H9 (cell line): ENCODE measurements around the gene C1orf115. TPM values are rescaled to one million over a fixed set of nuclear protein-coding genes. Genes with fewer than 3 reads are reported as not detected.

Source experiments
- DNase-seq: peaks from one replicate; pipeline ENCODE4 v3.0.0-alpha.2; 2017
- H2AFZ ChIP-seq: one replicate; pipeline ENCODE4 v1.6.1; 2013; ENCODE audit warnings: mild to moderate bottlenecking, low read length, control low read depth, moderate library complexity
- H2AK5ac ChIP-seq: 2 replicates; pipeline ENCODE4 v1.6.1; 2013; ENCODE audit warnings: low read length, control low read depth, mixed read lengths; ENCODE audit not compliant: insufficient read length
- H2BK120ac ChIP-seq: one replicate; pipeline ENCODE4 v1.6.1; 2013; ENCODE audit warnings: low read depth, mild to moderate bottlenecking, low read length, control low read depth, inconsistent platforms; ENCODE audit not compliant: poor library complexity, severe bottlenecking
- H2BK12ac ChIP-seq: 2 replicates; pipeline ENCODE4 v1.6.1; 2013; ENCODE audit warnings: low read length, control low read depth, mixed read lengths, low read depth; ENCODE audit not compliant: insufficient read length
- H2BK15ac ChIP-seq: 2 replicates; pipeline ENCODE4 v1.6.1; 2013; ENCODE audit warnings: low read depth, low read length, control low read depth
- H2BK20ac ChIP-seq: one replicate; pipeline ENCODE4 v1.6.1; 2013; ENCODE audit warnings: low read depth, mild to moderate bottlenecking, low read length, control low read depth, inconsistent platforms; ENCODE audit not compliant: poor library complexity, severe bottlenecking
- H2BK5ac ChIP-seq: 2 replicates; pipeline ENCODE4 v1.6.1; 2013; ENCODE audit warnings: low read length, control low read depth, mixed read lengths; ENCODE audit not compliant: insufficient read length
- H3K14ac ChIP-seq: 2 replicates; pipeline ENCODE4 v1.6.1; 2013; ENCODE audit warnings: low read length, control low read depth; ENCODE audit not compliant: insufficient read depth
- H3K18ac ChIP-seq: 2 replicates; pipeline ENCODE4 v1.6.1; 2013; ENCODE audit warnings: low read depth, mild to moderate bottlenecking, mixed read lengths, low read length, control low read depth; ENCODE audit not compliant: insufficient read length
- H3K23ac ChIP-seq: 2 replicates; pipeline ENCODE4 v1.6.1; 2013; ENCODE audit warnings: low read length, control low read depth, mixed read lengths, low read depth; ENCODE audit not compliant: insufficient read length
- H3K23me2 ChIP-seq: 2 replicates; pipeline ENCODE4 v1.6.1; 2013; ENCODE audit warnings: low read depth, mild to moderate bottlenecking, mixed read lengths, low read length, control low read depth; ENCODE audit not compliant: insufficient read length, poor library complexity, severe bottlenecking
- H3K27ac ChIP-seq: 2 replicates; pipeline ENCODE4 v1.5.1; 2013; ENCODE audit warnings: low read length, control low read depth, mixed read lengths, low read depth; ENCODE audit not compliant: insufficient read length
- H3K27me3 ChIP-seq: 2 replicates; pipeline ENCODE4 v1.6.1; 2013; ENCODE audit warnings: low read length, control low read depth, inconsistent platforms; ENCODE audit not compliant: insufficient read depth
- H3K4ac ChIP-seq: 2 replicates; pipeline ENCODE4 v1.6.1; 2013; ENCODE audit warnings: low read depth, mild to moderate bottlenecking, control low read depth, inconsistent platforms, low read length, moderate library complexity
- H3K4me1 ChIP-seq: 2 replicates; pipeline ENCODE4 v1.6.1; 2013; ENCODE audit warnings: low read length, control low read depth, inconsistent platforms; ENCODE audit not compliant: insufficient read depth
- H3K4me2 ChIP-seq: 2 replicates; pipeline ENCODE4 v1.6.1; 2013; ENCODE audit warnings: low read length, control low read depth, mixed read lengths; ENCODE audit not compliant: insufficient read length, insufficient read depth
- H3K56ac ChIP-seq: 2 replicates; pipeline ENCODE4 v1.6.1; 2013; ENCODE audit warnings: low read depth, mild to moderate bottlenecking, mixed read lengths, low read length, control low read depth; ENCODE audit not compliant: insufficient read length
- H3K79me1 ChIP-seq: 2 replicates; pipeline ENCODE4 v1.6.1; 2013; ENCODE audit warnings: low read depth, mild to moderate bottlenecking, moderate library complexity, low read length, control low read depth, inconsistent platforms; ENCODE audit not compliant: insufficient read depth, poor library complexity, severe bottlenecking
- H3K79me2 ChIP-seq: 2 replicates; pipeline ENCODE4 v1.6.1; 2013; ENCODE audit warnings: low read length, control low read depth, inconsistent platforms; ENCODE audit not compliant: insufficient read depth
- H3K9ac ChIP-seq: 2 replicates; pipeline ENCODE4 v1.6.1; 2013; ENCODE audit warnings: low read length, control low read depth, mixed read lengths; ENCODE audit not compliant: insufficient read length; ENCODE audit errors: extremely low read depth
- H3K9me3 ChIP-seq: one replicate; pipeline ENCODE4 v1.6.1; 2013; ENCODE audit warnings: low read depth, low read length, inconsistent platforms; ENCODE audit not compliant: control insufficient read depth
- H3T11ph ChIP-seq: one replicate; pipeline ENCODE4 v1.6.1; 2013; ENCODE audit warnings: mild to moderate bottlenecking, low read length, control low read depth, inconsistent platforms
- H4K20me1 ChIP-seq: one replicate; pipeline ENCODE4 v1.6.1; 2013; ENCODE audit not compliant: control insufficient read depth, insufficient read length, insufficient read depth
- H4K5ac ChIP-seq: 2 replicates; pipeline ENCODE4 v1.6.1; 2013; ENCODE audit warnings: low read depth, mild to moderate bottlenecking, mixed read lengths, low read length, control low read depth; ENCODE audit not compliant: insufficient read length
- H4K8ac ChIP-seq: replicated peaks from 2 replicates; pipeline ENCODE4 v1.6.1; 2013; ENCODE audit warnings: low read length, control low read depth, mixed read lengths, low read depth; ENCODE audit not compliant: insufficient read length
- H4K91ac ChIP-seq: 2 replicates; pipeline ENCODE4 v1.6.1; 2013; ENCODE audit warnings: low read depth, mild to moderate bottlenecking, moderate library complexity, mixed read lengths, low read length, control low read depth; ENCODE audit not compliant: insufficient read length
- H3K27ac Mint-ChIP-seq, 3 experiments: 2 replicates in 2 of 3; 3 replicates in 1 of 3; pipeline ENCODE4 v1.8.0; 2020 to 2021; ENCODE audit warnings: mixed read lengths in 3 of 3, mild to moderate bottlenecking in 1 of 3, moderate library complexity in 1 of 3
- H3K27me3 Mint-ChIP-seq: 2 replicates; pipeline ENCODE4 v1.8.0; 2021; ENCODE audit warnings: low read depth, mild to moderate bottlenecking, moderate library complexity, mixed read lengths
- H3K36me3 Mint-ChIP-seq, 3 experiments: 2 replicates in 2 of 3; 3 replicates in 1 of 3; pipeline ENCODE4 v1.8.0; 2020 to 2021; ENCODE audit warnings: low read depth in 3 of 3, mixed read lengths in 3 of 3; ENCODE audit not compliant: insufficient read depth in 1 of 3
- H3K4me1 Mint-ChIP-seq, 2 experiments: 2 replicates each; pipeline ENCODE4 v1.8.0; 2020; ENCODE audit warnings: mixed read lengths in 2 of 2
- H3K4me3 Mint-ChIP-seq, 2 experiments: 2 replicates in 1 of 2; 3 replicates in 1 of 2; pipeline ENCODE4 v1.8.0; 2020 to 2021; ENCODE audit warnings: mild to moderate bottlenecking in 2 of 2, mixed read lengths in 2 of 2, moderate library complexity in 1 of 2
- H3K9me3 Mint-ChIP-seq, 2 experiments: 2 replicates in 1 of 2; 3 replicates in 1 of 2; pipeline ENCODE4 v1.8.0; 2020; ENCODE audit warnings: mild to moderate bottlenecking in 2 of 2, mixed read lengths in 2 of 2, moderate library complexity in 1 of 2
- WGBS: extraction: QIAGEN DNeasy Blood & Tissue Kit; methylation state at CpG from one replicate; pipeline ENCODE4 v1.1.7; 2013; ENCODE audit warnings: missing lambda C conversion rate, low lambda C conversion rate, mixed read lengths; ENCODE audit not compliant: insufficient read length; ENCODE audit errors: extremely low coverage; 5-methylcytosine and 5-hydroxymethylcytosine counted together
- total RNA-seq: library from RNA; stranded (reverse); gene quantifications from 2 replicates; pipeline ENCODE4 v1.2.1, GENCODE V29; 2021
- TF ChIP-seq, protein P1 (sequence below): fragments of 200-600 bp; sonication (generic); conservative IDR thresholded peaks from 3 replicates; pipeline ENCODE4 v1.8.0; 2021; ENCODE audit warnings: antibody characterized with exemption, mild to moderate bottlenecking

C1orf115 gene
- total RNA-seq, 1 experiment from 2014 or later, result 6.0 TPM

DNA sequence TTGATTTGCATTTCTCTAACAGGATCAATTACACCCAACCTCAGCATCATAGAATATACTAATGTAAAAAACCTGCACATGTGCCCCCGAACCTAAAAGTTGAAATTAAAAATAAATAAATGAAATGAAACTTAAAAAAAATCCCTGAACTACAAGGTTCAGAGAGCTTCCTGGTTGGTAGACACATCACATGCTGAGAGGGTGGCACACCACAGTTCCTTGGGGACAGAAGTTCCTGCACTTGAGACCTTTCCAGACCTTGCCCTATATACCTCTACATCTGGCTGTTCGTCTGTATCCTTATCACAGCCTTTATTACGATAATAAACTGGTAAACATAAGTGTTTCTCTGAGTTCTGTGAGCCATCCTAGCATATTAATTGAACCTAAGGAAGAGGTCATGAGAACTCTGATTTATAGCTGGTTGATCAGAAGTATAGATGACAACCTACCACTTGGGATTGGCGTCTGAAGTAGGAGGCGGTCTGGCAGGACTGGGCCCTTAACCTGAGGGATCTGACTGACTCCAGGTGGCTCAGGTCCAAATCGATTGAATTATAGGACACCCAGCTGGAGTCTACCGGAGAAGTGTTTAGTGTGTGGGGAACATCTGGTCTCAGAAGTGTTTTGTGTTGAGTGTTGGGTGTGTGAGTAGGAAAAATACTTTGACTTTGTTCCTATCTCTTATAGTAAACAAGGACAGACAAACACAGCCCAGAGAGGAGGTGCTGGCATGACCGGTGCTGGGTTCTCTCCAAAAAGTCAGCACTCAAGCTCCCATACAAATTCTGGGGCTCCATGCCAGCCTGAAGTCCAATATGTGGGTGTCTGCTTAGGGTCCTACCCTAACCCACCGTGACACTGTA lies 19.0 kb downstream of the C1orf115 start:
- Histone ChIP-seq H2BK5ac (no peak overlapping the region), H2BK120ac (no peak overlapping the region), H4K5ac (no peak overlapping the region), H3K4me2 (no peak overlapping the region), H4K8ac (no peak overlapping the region), H3K9me3 (no peaks in the 10 kb centered on the region), H3K79me2 (no peaks in the 10 kb centered on the region), H2BK15ac (no peak overlapping the region), H3K23ac (no peak overlapping the region), H4K91ac (no peak overlapping the region), H2BK12ac (no peak overlapping the region), H3K9ac (no peak overlapping the region), H2AFZ (no peak overlapping the region), H3K4ac (no peak overlapping the region), H2AK5ac (no peak overlapping the region), H3K56ac (no peak overlapping the region), H3T11ph (no peak overlapping the region), H3K27me3 (no peaks in the 10 kb centered on the region), H3K27ac (no peak overlapping the region), H3K18ac (no peak overlapping the region), H2BK20ac (no peak overlapping the region), H3K79me1 (no peaks in the 10 kb centered on the region), H3K14ac (no peak overlapping the region), H3K4me1 (no peaks in the 10 kb centered on the region), H4K20me1 (no peaks in the 10 kb centered on the region), H3K23me2 (no peaks in the 10 kb centered on the region)
- Mint-ChIP-seq H3K4me3 (no peak overlapping the region), H3K4me1 (peaks cover 10 to 12% of the 10 kb centered on the region in 2 experiments), H3K9me3 (no peaks in the 10 kb centered on the region; a peak in 1 of 5 replicates), H3K27ac (no peak overlapping the region), H3K36me3 (no peaks in the 10 kb centered on the region), H3K27me3 (peaks cover 2% of the 10 kb centered on the region)
- TF ChIP-seq, protein P1, sequence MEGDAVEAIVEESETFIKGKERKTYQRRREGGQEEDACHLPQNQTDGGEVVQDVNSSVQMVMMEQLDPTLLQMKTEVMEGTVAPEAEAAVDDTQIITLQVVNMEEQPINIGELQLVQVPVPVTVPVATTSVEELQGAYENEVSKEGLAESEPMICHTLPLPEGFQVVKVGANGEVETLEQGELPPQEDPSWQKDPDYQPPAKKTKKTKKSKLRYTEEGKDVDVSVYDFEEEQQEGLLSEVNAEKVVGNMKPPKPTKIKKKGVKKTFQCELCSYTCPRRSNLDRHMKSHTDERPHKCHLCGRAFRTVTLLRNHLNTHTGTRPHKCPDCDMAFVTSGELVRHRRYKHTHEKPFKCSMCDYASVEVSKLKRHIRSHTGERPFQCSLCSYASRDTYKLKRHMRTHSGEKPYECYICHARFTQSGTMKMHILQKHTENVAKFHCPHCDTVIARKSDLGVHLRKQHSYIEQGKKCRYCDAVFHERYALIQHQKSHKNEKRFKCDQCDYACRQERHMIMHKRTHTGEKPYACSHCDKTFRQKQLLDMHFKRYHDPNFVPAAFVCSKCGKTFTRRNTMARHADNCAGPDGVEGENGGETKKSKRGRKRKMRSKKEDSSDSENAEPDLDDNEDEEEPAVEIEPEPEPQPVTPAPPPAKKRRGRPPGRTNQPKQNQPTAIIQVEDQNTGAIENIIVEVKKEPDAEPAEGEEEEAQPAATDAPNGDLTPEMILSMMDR, result no peak
- WGBS, result no CpG with 5 or more reads among the region's 9 CpGs
- DNase-seq, result no peak
